CD4-positive, CD25-positive, alpha-beta regulatory T cell (primary cell): ENCODE data around the gene IRX4. TPM values are rescaled to one million over a fixed set of nuclear protein-coding genes. Genes with fewer than 3 reads are reported as not detected.

ENCODE experiments used
- ATAC-seq, 2 donors: fragments of 150-1000 bp; cut with Tn5 transposase; one replicate each; pipeline ENCODE4 v1.10.0; 2021; ENCODE audit warnings: low read depth in 2 of 2, moderate number of reproducible peaks in 2 of 2, moderate library complexity in 1 of 2
- DNase-seq, 3 donors: peaks; one replicate each; pipeline versions ENCODE4 v3.0.0 to v3.0.0-alpha.2; 2012 to 2022; ENCODE audit warnings: mixed read lengths in 1 of 3
- H3K27ac ChIP-seq: one replicate; pipeline ENCODE4 v1.7.0; 2013; ENCODE audit warnings: mild to moderate bottlenecking, low read length; ENCODE audit not compliant: insufficient read depth, poor library complexity, severe bottlenecking
- H3K27me3 ChIP-seq: one replicate; pipeline ENCODE4 v1.7.0; 2013; ENCODE audit warnings: low read length; ENCODE audit not compliant: control insufficient read depth, insufficient read depth
- H3K36me3 ChIP-seq: one replicate; pipeline ENCODE4 v1.7.0; 2013; ENCODE audit warnings: mild to moderate bottlenecking, low read length, moderate library complexity; ENCODE audit not compliant: control insufficient read depth, insufficient read depth
- H3K4me1 ChIP-seq: 2 replicates; pipeline ENCODE4 v1.7.0; 2013; ENCODE audit warnings: mild to moderate bottlenecking, low read length; ENCODE audit not compliant: insufficient read depth, control insufficient read depth, poor library complexity, severe bottlenecking
- H3K4me3 ChIP-seq: one replicate; pipeline ENCODE4 v1.7.0; 2013; ENCODE audit warnings: low read depth, mild to moderate bottlenecking, low read length, moderate library complexity
- H3K9me3 ChIP-seq, 2 experiments: 1 replicate in 1 of 2; 2 replicates in 1 of 2; pipeline ENCODE4 v1.7.0; 2013; ENCODE audit warnings: low read length in 2 of 2, mild to moderate bottlenecking in 1 of 2, moderate library complexity in 1 of 2; ENCODE audit not compliant: control insufficient read depth in 2 of 2
- H3K27ac Mint-ChIP-seq, 3 donors: one replicate each; pipeline ENCODE4 v1.8.0; 2020 to 2022; ENCODE audit warnings: mild to moderate bottlenecking in 3 of 3, mixed read lengths in 3 of 3, moderate library complexity in 2 of 3
- H3K27me3 Mint-ChIP-seq: one replicate; pipeline ENCODE4 v1.8.0; 2022; ENCODE audit warnings: mild to moderate bottlenecking, mixed read lengths
- H3K36me3 Mint-ChIP-seq: one replicate; pipeline ENCODE4 v1.8.0; 2020; ENCODE audit warnings: mixed read lengths
- H3K4me1 Mint-ChIP-seq, 4 donors: one replicate each; pipeline ENCODE4 v1.8.0; 2020 to 2022; ENCODE audit warnings: mixed read lengths in 4 of 4, mild to moderate bottlenecking in 1 of 4
- H3K4me3 Mint-ChIP-seq, 4 donors: one replicate each; pipeline ENCODE4 v1.8.0; 2020 to 2022; ENCODE audit warnings: mild to moderate bottlenecking in 4 of 4, mixed read lengths in 4 of 4, moderate library complexity in 3 of 4
- H3K9me3 Mint-ChIP-seq, 7 donors: one replicate each; pipeline ENCODE4 v1.8.0; 2020 to 2022; ENCODE audit warnings: mixed read lengths in 7 of 7, mild to moderate bottlenecking in 3 of 7, moderate library complexity in 2 of 7
- polyA plus RNA-seq, 4 donors: library from polyadenylated mRNA; unstranded; fragments of 300-500 nt; fragmentation: Illumina TruSeq; gene quantifications; one replicate each; pipeline ENCODE4 v1.2.3, GENCODE V29; 2021
- total RNA-seq: library from RNA; stranded (reverse); gene quantifications from one replicate; pipeline ENCODE4 v1.2.3, GENCODE V29; 2022

IRX4 gene
- total and polyA plus RNA-seq, 5 donors from 2014 or later, result not detected

DNA sequence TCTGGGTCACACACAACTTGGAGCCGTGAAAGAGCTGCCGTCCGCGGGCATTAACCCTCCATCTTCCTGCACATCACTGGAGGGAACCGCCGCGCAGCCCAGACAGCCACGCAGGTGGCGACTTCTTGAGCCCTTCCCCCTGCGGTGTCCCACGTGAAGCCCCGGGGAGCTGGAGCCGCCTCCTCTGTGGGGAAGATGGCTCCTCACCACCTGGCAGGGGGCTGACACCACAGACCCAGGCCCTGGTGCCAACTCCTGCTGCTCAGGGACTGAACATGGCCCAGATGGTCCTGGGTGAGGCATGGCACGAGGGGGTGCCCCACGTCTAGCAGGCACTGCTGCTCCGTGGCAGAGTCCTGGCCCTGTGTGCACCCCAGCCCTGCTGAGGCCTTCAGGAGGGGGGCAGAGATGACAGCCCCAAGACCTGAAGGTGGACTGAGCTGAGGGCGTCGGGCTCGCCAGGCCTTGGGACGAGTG, 42.6 kb downstream of the IRX4 start:
- H3K36me3 ChIP-seq, result no peaks in the 10 kb centered on the region
- H3K27ac ChIP-seq, result no peak overlapping the region
- no peaks in the 10 kb centered on the region for H3K4me1 Mint-ChIP-seq
- no peaks in the 10 kb centered on the region for H3K9me3 ChIP-seq
- H3K9me3 Mint-ChIP-seq, result no peaks in the 10 kb centered on the region
- H3K4me1 ChIP-seq, result no peaks in the 10 kb centered on the region
- no peaks in the 10 kb centered on the region for H3K27me3 ChIP-seq
- DNase-seq (no peak), ATAC-seq (no peak)
- H3K4me3 ChIP-seq, result no peak overlapping the region
- peaks cover 6% of the 10 kb centered on the region for H3K27me3 Mint-ChIP-seq
- no peak overlapping the region for H3K27ac Mint-ChIP-seq
- no peaks in the 10 kb centered on the region for H3K36me3 Mint-ChIP-seq
- no peak overlapping the region for H3K4me3 Mint-ChIP-seq

DNA sequence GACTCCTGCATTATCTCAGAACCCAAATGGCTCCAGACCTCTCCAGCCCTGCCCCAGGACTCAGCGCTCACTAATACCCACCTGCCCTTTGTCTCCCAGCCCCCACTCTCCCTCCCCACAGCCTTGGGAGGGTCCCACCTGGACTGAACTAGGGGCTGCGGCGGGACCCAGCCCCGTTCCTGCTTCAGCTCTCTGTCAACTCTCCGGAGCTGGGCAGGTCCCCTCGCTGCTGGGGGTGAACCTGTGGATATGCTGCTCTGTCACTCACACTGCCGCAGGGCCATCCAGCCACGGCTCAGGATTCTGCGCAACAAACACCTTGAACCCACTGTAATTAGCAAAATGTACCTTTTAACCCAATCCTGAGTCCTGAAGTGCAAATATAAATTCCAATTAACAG, 44.7 kb downstream of the IRX4 start:
- Histone ChIP-seq H3K4me3 (no peak overlapping the region), H3K27ac (no peak overlapping the region), H3K4me1 (no peaks in the 10 kb centered on the region), H3K36me3 (no peaks in the 10 kb centered on the region), H3K9me3 (no peaks in the 10 kb centered on the region), H3K27me3 (no peaks in the 10 kb centered on the region)
- no peaks in the 10 kb centered on the region for H3K36me3 Mint-ChIP-seq
- H3K4me3 Mint-ChIP-seq, result no peak overlapping the region
- ATAC-seq, result no peak
- peaks cover 12% of the 10 kb centered on the region for H3K27me3 Mint-ChIP-seq
- no peak overlapping the region for H3K27ac Mint-ChIP-seq
- no peak for DNase-seq
- no peaks in the 10 kb centered on the region for H3K9me3 Mint-ChIP-seq
- no peaks in the 10 kb centered on the region for H3K4me1 Mint-ChIP-seq

DNA sequence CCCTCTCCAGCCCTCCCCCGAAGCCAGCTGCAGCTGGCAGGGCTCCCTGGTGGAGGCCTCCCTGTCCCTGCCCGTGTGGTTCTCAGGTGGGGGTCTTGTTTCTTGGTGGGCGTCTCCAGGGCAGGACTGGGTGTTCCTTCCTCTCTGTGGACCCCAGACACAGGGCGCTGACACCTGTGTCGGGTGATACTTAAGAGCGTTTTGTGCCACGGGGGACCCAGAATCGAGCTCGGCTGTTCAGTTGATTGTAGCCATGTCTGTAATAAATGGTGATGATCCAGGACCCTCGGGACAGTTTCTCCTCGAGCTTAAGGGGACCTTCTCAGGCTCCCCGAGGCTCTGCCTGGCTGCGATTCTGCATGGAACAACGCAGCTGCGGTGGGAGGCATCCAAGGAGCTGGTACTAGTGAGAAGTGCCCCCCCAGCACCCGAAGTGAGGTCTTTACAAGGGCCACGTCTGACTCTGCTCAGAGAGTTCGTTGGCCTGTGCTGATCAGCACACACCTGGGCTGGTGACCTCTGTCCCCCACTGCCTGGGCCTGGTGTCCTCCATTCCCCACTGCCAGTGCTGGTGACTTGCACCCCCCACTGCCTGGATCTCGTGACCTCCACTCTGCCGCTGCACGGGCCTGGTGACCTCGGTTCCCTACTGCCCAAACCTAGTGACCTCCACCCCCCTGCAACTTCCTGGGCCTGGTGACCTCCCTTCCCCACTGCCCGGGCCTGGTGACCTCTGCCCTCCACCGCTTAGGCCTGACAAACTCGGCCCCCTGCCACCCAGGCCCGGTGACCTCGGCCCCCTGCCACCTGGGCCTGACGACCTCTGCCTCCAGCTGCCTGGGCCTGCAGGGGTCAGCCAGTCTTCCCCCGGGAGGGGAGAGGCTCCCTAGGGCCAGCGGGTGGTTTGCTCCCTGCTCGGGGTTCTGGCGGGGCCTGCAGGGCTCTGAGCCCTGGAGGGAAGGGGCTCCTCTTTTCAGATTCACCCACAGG, 45.5 kb downstream of the IRX4 start:
- Mint-ChIP-seq H3K9me3 (no peaks in the 10 kb centered on the region), H3K4me3 (no peak overlapping the region), H3K27ac (no peak overlapping the region), H3K36me3 (no peaks in the 10 kb centered on the region), H3K4me1 (no peaks in the 10 kb centered on the region), H3K27me3 (peaks cover 12% of the 10 kb centered on the region)
- Histone ChIP-seq H3K4me3 (no peak overlapping the region), H3K27me3 (no peaks in the 10 kb centered on the region), H3K27ac (no peak overlapping the region), H3K4me1 (no peaks in the 10 kb centered on the region), H3K9me3 (no peaks in the 10 kb centered on the region), H3K36me3 (no peaks in the 10 kb centered on the region)
- ATAC-seq (no peak), DNase-seq (no peak)

DNA sequence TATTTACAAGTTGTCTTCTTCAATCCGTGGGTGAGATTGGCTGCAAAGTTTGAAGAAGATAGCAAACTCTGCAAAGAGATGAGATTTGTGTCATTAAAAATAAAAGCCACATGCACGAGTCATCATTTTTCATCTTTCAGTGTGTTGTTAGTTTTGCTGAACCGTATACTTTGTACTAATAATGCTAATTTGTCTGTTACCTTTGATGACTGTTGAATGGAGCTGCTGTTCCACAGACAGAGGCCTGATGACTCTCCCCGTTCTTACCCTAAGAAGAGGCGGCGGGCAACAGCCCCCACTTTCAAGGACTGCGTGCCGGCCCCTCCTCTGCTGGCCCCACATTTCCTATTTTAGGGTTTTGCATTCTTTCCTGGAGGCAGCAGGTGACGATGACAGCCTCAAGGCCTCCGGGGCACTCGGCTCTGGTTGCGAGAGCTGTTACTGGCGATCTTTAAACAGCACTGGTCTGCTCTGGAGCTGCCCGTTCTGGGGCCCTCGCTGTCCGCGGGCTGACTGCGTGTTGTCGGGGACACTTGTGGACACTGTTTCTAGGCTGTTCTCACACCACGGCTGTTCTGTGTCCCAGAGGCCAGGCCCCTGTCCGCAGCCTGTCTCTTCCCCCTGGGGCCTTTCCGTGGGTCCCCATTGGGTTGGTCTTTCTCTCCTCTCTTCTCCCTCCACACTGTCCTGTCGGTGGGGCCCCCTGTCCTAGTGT, 46.4 kb downstream of the IRX4 start:
- Histone ChIP-seq H3K27ac (no peak overlapping the region), H3K36me3 (no peaks in the 10 kb centered on the region), H3K4me3 (no peak overlapping the region), H3K9me3 (no peaks in the 10 kb centered on the region), H3K27me3 (no peaks in the 10 kb centered on the region), H3K4me1 (no peaks in the 10 kb centered on the region)
- no peak for DNase-seq
- H3K27me3 Mint-ChIP-seq, result peaks cover 12% of the 10 kb centered on the region
- no peak for ATAC-seq
- no peak overlapping the region for H3K27ac Mint-ChIP-seq
- H3K9me3 Mint-ChIP-seq, result no peaks in the 10 kb centered on the region
- no peak overlapping the region for H3K4me3 Mint-ChIP-seq
- H3K4me1 Mint-ChIP-seq, result no peaks in the 10 kb centered on the region
- H3K36me3 Mint-ChIP-seq, result no peaks in the 10 kb centered on the region

DNA sequence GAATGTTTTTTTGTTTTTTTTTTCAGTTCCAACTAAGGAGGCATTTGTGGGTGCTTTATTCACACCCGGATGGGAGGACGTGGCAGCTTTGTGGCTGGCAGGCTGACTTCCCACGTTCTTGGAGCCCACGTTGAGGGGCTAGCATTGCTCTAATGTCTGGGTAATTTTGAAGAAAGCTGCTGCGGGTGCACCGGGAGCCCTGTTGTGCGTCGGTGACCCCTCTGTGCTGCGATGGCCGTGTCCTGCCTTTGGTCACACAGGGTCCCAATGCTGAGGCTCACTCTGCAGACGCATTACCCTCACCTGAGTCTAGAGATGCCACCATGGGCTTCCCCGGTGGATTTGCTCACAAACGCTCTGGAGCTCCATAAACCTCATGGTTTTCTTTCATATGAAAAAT, 47.3 kb downstream of the IRX4 start:
- Histone ChIP-seq H3K27me3 (no peaks in the 10 kb centered on the region), H3K27ac (no peak overlapping the region), H3K9me3 (no peaks in the 10 kb centered on the region), H3K4me3 (no peak overlapping the region), H3K36me3 (no peaks in the 10 kb centered on the region), H3K4me1 (no peaks in the 10 kb centered on the region)
- Mint-ChIP-seq H3K4me3 (no peak overlapping the region), H3K4me1 (no peaks in the 10 kb centered on the region), H3K27ac (no peak overlapping the region), H3K27me3 (peaks cover 12% of the 10 kb centered on the region), H3K36me3 (peaks cover 3% of the 10 kb centered on the region), H3K9me3 (no peaks in the 10 kb centered on the region)
- ATAC-seq, result no peak
- no peak for DNase-seq

DNA sequence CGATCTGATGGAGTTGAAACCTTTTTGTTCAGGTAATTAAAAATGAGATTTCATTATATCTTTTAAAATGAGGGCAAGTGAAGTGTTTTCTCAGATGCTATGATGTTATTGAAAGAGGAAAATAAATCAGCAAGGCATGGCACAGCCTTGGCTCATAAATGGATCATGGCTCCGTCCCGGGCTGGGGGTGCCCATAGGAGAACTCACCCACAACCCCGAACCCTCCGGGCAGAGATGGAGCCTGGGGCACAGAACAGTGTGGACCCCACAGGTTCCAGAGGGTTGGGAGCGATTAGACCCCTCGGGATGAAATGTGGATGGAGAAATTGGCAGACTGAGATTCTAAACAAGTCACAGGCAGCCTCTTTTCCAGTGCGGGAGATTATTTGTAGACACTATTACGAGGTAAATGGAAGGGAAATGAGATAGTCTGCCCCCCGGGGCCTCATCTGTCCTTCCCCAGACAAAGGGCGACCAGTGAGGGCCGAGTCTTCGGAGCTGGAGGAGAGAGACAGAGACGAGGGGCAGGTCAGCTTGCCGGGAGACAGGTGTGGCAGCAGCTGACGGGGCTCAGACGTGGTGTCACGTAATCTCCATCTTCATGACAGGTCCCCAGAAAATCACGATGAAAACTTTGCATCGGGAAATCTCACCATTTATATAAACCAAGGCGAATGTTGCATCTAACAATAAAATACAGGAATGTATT, 47.9 kb downstream of the IRX4 start:
- Mint-ChIP-seq H3K4me3 (no peak overlapping the region), H3K9me3 (no peaks in the 10 kb centered on the region), H3K27ac (no peak overlapping the region), H3K27me3 (peaks cover 12% of the 10 kb centered on the region), H3K4me1 (no peaks in the 10 kb centered on the region), H3K36me3 (peaks cover 6% of the 10 kb centered on the region)
- no peaks in the 10 kb centered on the region for H3K36me3 ChIP-seq
- no peak overlapping the region for H3K4me3 ChIP-seq
- no peaks in the 10 kb centered on the region for H3K9me3 ChIP-seq
- H3K27ac ChIP-seq, result no peak overlapping the region
- H3K27me3 ChIP-seq, result no peaks in the 10 kb centered on the region
- no peak for ATAC-seq
- no peaks in the 10 kb centered on the region for H3K4me1 ChIP-seq
- DNase-seq, result no peak

DNA sequence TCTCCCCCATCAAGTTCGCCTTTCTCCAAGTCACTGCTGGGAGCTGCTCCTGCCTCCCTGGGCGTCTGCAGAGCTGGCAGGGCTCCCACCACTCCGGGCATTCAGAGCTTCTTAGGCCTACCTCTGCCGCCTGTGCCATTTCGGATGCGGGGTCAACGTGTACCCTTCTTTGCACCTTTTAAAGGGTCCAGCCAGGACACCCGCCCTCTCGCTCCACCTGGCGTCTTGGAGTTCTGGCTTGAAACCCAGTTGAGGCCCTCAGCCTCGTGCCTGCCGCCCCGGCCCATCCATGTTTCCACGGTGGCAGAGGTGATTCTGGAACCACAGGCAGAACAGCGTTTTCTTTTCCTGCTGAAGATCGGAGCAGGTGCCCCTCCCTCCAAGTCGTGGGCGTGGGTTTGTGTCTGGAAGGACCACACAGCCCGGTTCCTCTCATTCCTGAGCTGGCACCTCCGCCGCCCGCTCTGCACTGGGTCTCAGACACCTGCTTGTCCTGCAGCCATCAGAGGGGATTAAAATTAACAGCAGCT, 48.6 kb downstream of the IRX4 start:
- H3K27ac ChIP-seq, result no peak overlapping the region
- no peaks in the 10 kb centered on the region for H3K4me1 ChIP-seq
- ATAC-seq (no peak), DNase-seq (no peak)
- H3K4me1 Mint-ChIP-seq, result no peaks in the 10 kb centered on the region
- H3K27me3 Mint-ChIP-seq, result peaks cover 9% of the 10 kb centered on the region
- H3K9me3 ChIP-seq, result no peaks in the 10 kb centered on the region
- H3K27ac Mint-ChIP-seq, result no peak overlapping the region
- H3K9me3 Mint-ChIP-seq, result no peaks in the 10 kb centered on the region
- no peak overlapping the region for H3K4me3 Mint-ChIP-seq
- no peak overlapping the region for H3K4me3 ChIP-seq
- H3K36me3 ChIP-seq, result no peaks in the 10 kb centered on the region
- H3K27me3 ChIP-seq, result no peaks in the 10 kb centered on the region
- H3K36me3 Mint-ChIP-seq, result peaks cover 9% of the 10 kb centered on the region
